Measurements from ENCODE around the gene RNASEH2B.

DNA sequence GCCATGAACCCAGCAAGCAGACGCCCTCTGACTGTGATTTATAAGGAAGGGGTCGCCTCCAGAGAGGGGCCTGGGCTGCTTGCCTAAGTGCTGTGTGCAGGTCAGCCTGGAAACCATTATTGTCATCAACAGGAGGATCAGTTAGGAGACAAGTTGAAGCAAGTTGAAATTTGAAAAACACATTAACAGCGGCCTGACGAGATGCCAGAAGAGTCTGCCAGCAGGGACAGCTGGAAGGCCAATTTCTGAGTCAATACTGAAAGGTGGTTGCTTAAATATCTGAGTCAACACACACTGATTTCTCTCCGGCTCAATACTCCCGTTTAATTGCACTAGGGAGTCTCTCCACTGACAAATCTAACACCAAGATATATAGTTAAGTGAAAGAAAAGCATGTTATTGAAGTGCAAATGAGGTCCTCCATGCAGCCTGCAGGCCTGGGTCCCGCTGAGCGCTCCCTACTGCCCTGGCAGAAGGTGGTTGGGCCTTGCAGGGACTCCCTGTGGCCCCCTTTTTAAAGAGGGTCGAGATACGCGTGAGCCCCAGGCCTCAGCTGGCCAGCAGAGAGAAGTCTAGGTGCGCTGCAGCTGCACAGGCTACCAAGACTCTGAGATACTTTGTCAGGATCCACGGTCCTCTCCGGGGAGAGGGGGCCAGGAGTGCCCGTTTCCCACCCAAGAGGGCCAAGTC is 91.1 kb downstream of the RNASEH2B start:
- TF ChIP-seq, protein P1, sequence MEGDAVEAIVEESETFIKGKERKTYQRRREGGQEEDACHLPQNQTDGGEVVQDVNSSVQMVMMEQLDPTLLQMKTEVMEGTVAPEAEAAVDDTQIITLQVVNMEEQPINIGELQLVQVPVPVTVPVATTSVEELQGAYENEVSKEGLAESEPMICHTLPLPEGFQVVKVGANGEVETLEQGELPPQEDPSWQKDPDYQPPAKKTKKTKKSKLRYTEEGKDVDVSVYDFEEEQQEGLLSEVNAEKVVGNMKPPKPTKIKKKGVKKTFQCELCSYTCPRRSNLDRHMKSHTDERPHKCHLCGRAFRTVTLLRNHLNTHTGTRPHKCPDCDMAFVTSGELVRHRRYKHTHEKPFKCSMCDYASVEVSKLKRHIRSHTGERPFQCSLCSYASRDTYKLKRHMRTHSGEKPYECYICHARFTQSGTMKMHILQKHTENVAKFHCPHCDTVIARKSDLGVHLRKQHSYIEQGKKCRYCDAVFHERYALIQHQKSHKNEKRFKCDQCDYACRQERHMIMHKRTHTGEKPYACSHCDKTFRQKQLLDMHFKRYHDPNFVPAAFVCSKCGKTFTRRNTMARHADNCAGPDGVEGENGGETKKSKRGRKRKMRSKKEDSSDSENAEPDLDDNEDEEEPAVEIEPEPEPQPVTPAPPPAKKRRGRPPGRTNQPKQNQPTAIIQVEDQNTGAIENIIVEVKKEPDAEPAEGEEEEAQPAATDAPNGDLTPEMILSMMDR (IDR thresholded peaks at IDR 0.05; ENCODE audit: insufficient read depth, low read length): no peak
- TF ChIP-seq, protein P2, sequence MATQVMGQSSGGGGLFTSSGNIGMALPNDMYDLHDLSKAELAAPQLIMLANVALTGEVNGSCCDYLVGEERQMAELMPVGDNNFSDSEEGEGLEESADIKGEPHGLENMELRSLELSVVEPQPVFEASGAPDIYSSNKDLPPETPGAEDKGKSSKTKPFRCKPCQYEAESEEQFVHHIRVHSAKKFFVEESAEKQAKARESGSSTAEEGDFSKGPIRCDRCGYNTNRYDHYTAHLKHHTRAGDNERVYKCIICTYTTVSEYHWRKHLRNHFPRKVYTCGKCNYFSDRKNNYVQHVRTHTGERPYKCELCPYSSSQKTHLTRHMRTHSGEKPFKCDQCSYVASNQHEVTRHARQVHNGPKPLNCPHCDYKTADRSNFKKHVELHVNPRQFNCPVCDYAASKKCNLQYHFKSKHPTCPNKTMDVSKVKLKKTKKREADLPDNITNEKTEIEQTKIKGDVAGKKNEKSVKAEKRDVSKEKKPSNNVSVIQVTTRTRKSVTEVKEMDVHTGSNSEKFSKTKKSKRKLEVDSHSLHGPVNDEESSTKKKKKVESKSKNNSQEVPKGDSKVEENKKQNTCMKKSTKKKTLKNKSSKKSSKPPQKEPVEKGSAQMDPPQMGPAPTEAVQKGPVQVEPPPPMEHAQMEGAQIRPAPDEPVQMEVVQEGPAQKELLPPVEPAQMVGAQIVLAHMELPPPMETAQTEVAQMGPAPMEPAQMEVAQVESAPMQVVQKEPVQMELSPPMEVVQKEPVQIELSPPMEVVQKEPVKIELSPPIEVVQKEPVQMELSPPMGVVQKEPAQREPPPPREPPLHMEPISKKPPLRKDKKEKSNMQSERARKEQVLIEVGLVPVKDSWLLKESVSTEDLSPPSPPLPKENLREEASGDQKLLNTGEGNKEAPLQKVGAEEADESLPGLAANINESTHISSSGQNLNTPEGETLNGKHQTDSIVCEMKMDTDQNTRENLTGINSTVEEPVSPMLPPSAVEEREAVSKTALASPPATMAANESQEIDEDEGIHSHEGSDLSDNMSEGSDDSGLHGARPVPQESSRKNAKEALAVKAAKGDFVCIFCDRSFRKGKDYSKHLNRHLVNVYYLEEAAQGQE (IDR thresholded peaks at IDR 0.05; ENCODE audit: insufficient replicate concordance, low read depth): no peak
- TF ChIP-seq GABPA (IDR thresholded peaks at IDR 0.05; ENCODE audit: low read depth) (no peak), POLR2AphosphoS5 (IDR thresholded peaks at IDR 0.05; ENCODE audit: low read depth) (no peak)

All from HL-60 (cell line).